GM21526 (cell line): ENCODE measurements around the gene KIAA0825.

Experiments
- ATAC-seq: cut with Tn5 transposase; IDR thresholded peaks from one replicate; pipeline ENCODE4 v1.9.1; 2021; ENCODE audit warnings: moderate library complexity; ENCODE audit not compliant: unreplicated experiment, low FRiP score

The KIAA0825 gene

DNA sequence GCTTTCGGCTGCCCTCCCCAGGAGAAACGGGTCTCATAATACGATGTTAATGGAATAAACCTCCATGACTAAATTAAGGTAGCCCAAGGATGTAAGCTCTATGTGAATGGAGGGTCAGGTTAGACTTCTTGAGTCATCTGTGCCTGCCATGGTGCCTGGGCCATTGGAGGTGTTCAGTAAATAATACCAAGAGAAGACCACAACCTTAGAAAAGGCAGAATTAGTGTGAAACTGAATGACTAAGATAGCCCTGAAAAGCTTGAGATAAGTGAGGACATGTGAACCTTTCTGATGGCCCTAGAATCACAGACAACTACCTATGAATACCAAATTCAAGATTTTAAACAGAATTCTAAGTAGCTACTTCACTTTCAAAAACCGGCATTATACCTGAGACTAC lies 160.6 kb downstream of the KIAA0825 start:
- ATAC-seq: no peak

GRCh38 chr5:94445726-94446125 lies 172.7 kb downstream of the KIAA0825 start:
- ATAC-seq: no peak

GRCh38 chr5:94442991-94443390 lies 175.4 kb downstream of the KIAA0825 start:
- no peak for ATAC-seq

DNA sequence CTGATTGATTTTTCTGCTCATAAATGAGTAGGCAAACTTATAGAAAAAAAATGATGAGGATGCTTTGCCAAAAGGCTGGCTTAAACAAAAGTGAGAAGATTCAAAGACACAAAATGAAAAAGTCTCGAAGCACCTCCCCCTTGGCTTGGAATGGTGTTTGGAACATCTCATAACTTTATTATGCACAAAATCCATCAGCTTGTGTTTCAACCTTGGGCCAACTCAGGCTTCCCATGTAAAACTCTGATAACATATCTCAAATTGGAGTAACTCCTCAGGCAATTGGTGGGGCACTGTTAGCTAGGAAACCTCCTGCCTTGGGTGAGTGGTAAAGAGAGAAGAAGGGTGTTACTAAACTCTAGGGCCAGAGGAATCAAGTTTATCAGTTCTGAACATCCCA lies 176.3 kb downstream of the KIAA0825 start:
- ATAC-seq: no peak

DNA sequence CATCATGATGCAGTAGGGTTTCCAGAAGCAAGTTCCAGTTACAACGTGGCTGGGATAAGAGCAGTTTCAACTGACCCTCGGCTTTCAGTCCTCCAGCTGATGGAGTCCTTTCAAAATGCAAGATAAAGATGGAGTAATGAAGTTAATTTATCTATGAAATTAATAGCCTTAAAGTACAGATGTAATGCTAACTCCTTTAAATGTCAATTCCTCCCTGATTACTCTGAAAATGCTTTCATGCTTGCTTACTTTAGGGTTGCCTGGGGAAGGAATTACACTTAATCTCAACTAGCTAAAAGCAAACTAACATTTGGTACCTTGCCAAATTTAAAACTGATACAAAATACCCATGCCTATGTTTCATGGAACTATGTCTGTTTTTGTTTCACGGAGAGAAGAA lies 178.4 kb downstream of the KIAA0825 start:
- ATAC-seq: no peak

- ATAC-seq: no peak
Measured at GRCh38 chr5:94433397-94434163, 184.8 kb downstream of the KIAA0825 start.

DNA sequence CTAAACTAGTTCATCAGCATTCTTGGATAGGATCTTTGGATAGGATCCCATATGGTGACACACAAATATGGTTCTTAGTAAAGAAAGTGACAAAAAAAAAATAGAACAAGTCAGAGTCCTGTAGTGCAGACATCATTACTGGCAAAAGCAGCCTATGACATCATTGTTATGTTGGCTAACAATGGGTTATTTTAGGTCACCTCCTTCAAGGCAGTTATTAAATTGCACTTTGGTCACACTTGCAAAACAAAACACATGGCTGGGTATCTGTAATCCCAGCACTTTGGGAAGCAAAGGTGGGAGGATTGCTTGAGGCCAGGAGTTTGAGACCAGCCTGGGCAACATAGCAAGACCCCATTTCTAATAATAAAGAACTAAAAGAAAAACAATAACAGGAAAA lies 185.9 kb downstream of the KIAA0825 start:
- ATAC-seq: no peak

DNA sequence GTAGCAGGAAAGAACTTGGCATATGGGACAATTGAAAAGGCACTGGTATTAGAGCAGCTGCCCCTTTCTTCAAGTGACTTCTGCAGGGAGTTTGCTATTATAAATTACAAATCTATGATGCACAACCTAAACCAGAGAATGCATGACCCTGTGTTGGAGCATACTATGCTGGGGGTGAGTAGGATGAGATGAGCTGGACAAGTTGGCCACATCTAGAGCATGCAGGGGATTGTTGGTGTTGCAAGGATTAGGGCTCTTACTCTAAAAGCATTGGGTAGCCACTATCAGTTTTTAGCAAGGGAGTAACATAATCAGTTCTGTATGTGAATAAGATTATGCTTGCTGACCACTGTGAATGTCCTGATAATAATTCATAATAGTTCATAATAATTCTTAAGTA lies 186.7 kb downstream of the KIAA0825 start:
- ATAC-seq: no peak

- no peak for ATAC-seq
Measured at GRCh38 chr5:94429566-94429965, 188.8 kb downstream of the KIAA0825 start.

- ATAC-seq: no peak
Measured at GRCh38 chr5:94425396-94425795, 193.0 kb downstream of the KIAA0825 start.

GRCh38 chr5:94423411-94423810 lies 195.0 kb downstream of the KIAA0825 start:
- no peak for ATAC-seq

DNA sequence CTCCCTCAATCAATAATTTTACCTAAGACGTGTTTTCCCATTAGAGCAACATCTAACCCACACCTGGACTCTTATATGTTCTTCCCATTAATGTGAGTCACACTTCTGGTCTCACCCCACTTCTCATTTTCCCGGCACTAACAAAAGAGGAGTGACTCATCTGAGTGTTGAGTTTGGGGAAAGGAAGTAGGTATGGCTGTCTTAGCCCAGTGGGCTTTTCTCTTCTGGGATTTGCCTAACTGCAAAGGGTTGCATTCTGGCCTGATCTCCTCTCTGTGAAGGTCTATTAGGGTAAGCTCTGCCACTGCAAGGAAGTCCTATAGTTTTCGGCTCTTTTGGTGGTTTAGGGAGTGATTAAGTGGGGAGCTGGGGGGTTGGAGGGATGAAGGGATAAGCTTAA lies 195.6 kb downstream of the KIAA0825 start:
- ATAC-seq: no peak

GRCh38 chr5:94420885-94421284 lies 197.5 kb downstream of the KIAA0825 start:
- ATAC-seq: no peak

GRCh38 chr5:94415798-94416197 lies 202.6 kb downstream of the KIAA0825 start:
- ATAC-seq: no peak

- ATAC-seq: no peak
Measured at GRCh38 chr5:94409440-94409839, 209.0 kb downstream of the KIAA0825 start.

- ATAC-seq: no peak
Measured at GRCh38 chr5:94407023-94407422, 211.4 kb downstream of the KIAA0825 start.

DNA sequence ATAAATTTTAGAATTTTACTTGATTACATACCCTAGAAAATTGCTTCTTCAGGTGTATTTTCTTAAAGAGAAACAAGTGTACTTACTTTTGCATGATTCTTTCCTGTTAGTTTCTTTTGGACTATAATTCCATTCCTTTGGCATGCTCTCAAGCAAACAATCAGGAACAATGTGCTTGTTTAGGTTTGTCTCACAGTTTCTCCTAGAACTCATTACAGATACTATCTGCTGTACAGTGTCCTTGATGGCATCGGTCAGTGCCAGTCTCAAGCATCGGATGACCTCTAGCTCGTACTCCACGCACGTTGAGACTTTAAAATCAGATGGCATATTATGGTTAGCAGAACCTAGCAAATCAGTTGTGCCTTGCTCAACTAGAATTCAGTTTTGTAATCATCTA lies 214.9 kb downstream of the KIAA0825 start:
- no peak for ATAC-seq

DNA sequence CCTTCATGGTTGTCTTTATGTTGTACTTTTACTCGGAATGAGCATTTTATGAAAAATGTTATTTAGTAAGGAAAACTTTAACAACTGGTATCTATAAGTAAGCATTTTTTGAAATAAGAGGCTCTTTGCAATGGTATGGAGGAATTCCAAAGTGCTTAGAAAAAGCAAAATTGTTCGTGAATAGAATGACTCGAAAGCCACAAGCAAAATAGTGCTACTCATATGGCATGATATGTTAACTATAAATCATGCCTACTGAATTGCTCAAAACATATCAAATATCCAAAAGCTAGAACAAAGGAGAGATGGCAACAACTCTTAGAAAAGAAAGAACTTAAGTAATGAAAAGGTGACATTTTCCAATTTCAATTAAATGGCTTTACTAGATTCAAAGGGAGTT lies 216.3 kb downstream of the KIAA0825 start:
- ATAC-seq: no peak

- no peak for ATAC-seq
Measured at GRCh38 chr5:94397508-94397907, 220.9 kb downstream of the KIAA0825 start.

GRCh38 chr5:94396687-94397086 lies 221.7 kb downstream of the KIAA0825 start:
- no peak for ATAC-seq

- no peak for ATAC-seq
Measured at GRCh38 chr5:94395468-94395867, 222.9 kb downstream of the KIAA0825 start.

DNA sequence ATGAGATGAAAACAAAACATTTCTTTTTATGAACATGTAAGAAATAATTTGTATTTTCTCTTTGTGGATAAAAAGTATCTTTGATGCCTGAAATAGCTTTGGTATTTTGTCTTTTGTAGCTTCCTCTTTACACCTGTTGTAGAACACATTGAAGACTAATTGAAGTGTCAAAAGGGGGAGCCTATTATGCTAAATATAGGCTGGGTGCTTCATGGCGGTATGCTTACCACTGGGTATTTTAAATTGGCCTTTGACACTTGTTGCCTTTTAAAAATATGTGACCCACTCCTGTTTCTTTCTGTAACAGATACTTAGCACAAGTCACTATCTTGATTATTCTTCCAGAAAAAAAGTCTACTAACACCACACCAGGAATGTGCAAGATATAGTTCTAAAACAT lies 226.4 kb downstream of the KIAA0825 start:
- ATAC-seq: no peak

DNA sequence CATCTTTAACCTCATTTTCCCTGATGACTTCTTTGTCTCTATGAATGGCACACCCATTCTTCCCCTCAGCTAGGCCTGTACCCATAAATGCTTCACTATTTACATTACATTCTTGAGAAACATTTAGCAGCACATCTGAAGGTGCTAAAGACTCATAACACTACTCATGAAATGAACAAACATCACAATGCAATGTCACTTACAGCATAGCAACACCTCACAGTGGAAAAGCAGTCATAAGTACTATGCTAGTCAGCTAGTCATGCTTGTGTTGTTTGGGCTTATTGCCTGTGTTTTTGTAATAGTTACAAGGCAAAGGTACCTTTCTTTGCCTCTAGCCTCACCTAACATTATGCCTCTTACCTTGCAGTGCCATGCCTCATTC lies 228.9 kb downstream of the KIAA0825 start:
- no peak for ATAC-seq
